Endothelial cell of umbilical vein (primary cell): ENCODE results near the gene RSRC1. TPM values are rescaled to one million over a fixed set of nuclear protein-coding genes. Genes with fewer than 3 reads are reported as not detected.

ENCODE experiments used
- BruUV-seq: library from RNA; stranded (reverse); fragments of 400-500 nt; replicated peaks from 2 replicates; lab custom pipeline; 2021; lab: Mats Ljungman, UMichigan
- CTCF ChIA-PET: fragments of 300-600, 350-600 bp; sonication (Branson Sonifier 250); formaldehyde crosslinking; loops from one replicate; lab custom pipeline; 2021; ENCODE audit warnings: antibody characterized with exemption, inconsistent platforms; lab: Charles Lee
- POLR2A ChIA-PET: fragments of 300-600, 350-600 bp; sonication (Branson Sonifier 250); formaldehyde crosslinking; loops from one replicate; lab custom pipeline; 2021; ENCODE audit warnings: antibody characterized with exemption, inconsistent platforms; lab: Charles Lee
- DNase-seq: peaks from one replicate; pipeline ENCODE4 v3.0.0-alpha.2; 2011; ENCODE audit warnings: low read depth, low spot score
- FAIRE-seq: peaks from 2 replicates; lab custom pipeline; 2011; peaks lifted over from hg19 to GRCh38; lab: Jason Lieb, UNC
- H2AFZ ChIP-seq: 2 replicates; pipeline ENCODE4 v1.6.0; 2012; ENCODE audit warnings: low read depth, low read length, control low read depth, inconsistent platforms
- H3K27ac ChIP-seq: 2 replicates; pipeline ENCODE4 v1.5.1; 2011; ENCODE audit warnings: low read depth, mild to moderate bottlenecking, control low read depth, low read length, moderate library complexity; ENCODE audit not compliant: insufficient read depth
- H3K27me3 ChIP-seq, 2 experiments: 2 replicates each; pipeline versions ENCODE4 v1.6.0 to v1.6.1; 2011; ENCODE audit warnings: low read length in 2 of 2, mixed read lengths in 1 of 2; ENCODE audit not compliant: control insufficient read depth in 2 of 2, insufficient read depth in 2 of 2
- H3K36me3 ChIP-seq, 2 experiments: 2 replicates in 1 of 2; 3 replicates in 1 of 2; pipeline ENCODE4 v1.5.1; 2011; ENCODE audit warnings: low read length in 2 of 2, mild to moderate bottlenecking in 1 of 2, moderate library complexity in 1 of 2; ENCODE audit not compliant: control insufficient read depth in 2 of 2, insufficient read depth in 2 of 2; ENCODE audit errors: extremely low read depth in 1 of 2
- H3K4me1 ChIP-seq: 3 replicates; pipeline ENCODE4 v1.5.1; 2011; ENCODE audit warnings: mild to moderate bottlenecking, low read length; ENCODE audit not compliant: control insufficient read depth, insufficient read depth; ENCODE audit errors: extremely low read depth
- H3K4me2 ChIP-seq: 2 replicates; pipeline ENCODE4 v1.6.1; 2011; ENCODE audit warnings: low read length, control low read depth, mixed read lengths; ENCODE audit not compliant: insufficient read depth
- H3K4me3 ChIP-seq, 3 experiments: fragments of 200-600 bp in 1 of 3; sonication (generic), shearing (Covaris generic) in 1 of 3; replicated peaks in 1 of 3; 2 replicates each; pipeline ENCODE4 v1.5.1; 2011 to 2016; ENCODE audit warnings: control low read depth in 3 of 3, low read length in 3 of 3, mild to moderate bottlenecking in 2 of 3, inconsistent platforms in 1 of 3, low read depth in 1 of 3, moderate library complexity in 1 of 3; ENCODE audit not compliant: insufficient read depth in 1 of 3
- H3K79me2 ChIP-seq: 2 replicates; pipeline ENCODE4 v1.6.0; 2012; ENCODE audit warnings: low read length, inconsistent platforms; ENCODE audit not compliant: control insufficient read depth, insufficient read depth
- H3K9ac ChIP-seq: replicated peaks from 2 replicates; pipeline ENCODE3; 2011; ENCODE audit warnings: low read length, control low read depth; ENCODE audit not compliant: insufficient read depth; ENCODE audit errors: extremely low read depth
- H3K9me1 ChIP-seq: replicated peaks from 3 replicates; pipeline ENCODE4 v1.6.0; 2011; ENCODE audit warnings: mild to moderate bottlenecking, low read length; ENCODE audit not compliant: control insufficient read depth, insufficient read depth; ENCODE audit errors: extremely low read depth
- H3K9me3 ChIP-seq: replicated peaks from 2 replicates; pipeline ENCODE4 v1.5.1; 2012; ENCODE audit warnings: low read length, inconsistent platforms; ENCODE audit not compliant: control insufficient read depth, insufficient read depth
- H4K20me1 ChIP-seq: replicated peaks from 2 replicates; pipeline ENCODE3; 2011; ENCODE audit warnings: mild to moderate bottlenecking, low read length; ENCODE audit not compliant: control insufficient read depth, insufficient read depth; ENCODE audit errors: extremely low read depth
- CTCF ChIP-seq, 2 donors: IDR thresholded peaks; 1 replicate in 1 of 2; 2 replicates in 1 of 2; pipeline ENCODE4 v1.5.1; 2011; ENCODE audit warnings: low read length in 2 of 2, mild to moderate bottlenecking in 2 of 2, moderate library complexity in 2 of 2, control low read depth in 1 of 2, inconsistent platforms in 1 of 2, low read depth in 1 of 2; ENCODE audit not compliant: insufficient read depth in 1 of 2; ENCODE audit errors: extremely low read depth in 1 of 2
- EZH2 ChIP-seq: IDR thresholded peaks from 2 replicates; pipeline ENCODE4 v1.6.1; 2012; ENCODE audit warnings: borderline replicate concordance, low read depth, mild to moderate bottlenecking, moderate library complexity, low read length, inconsistent platforms; ENCODE audit not compliant: severe bottlenecking
- FOS ChIP-seq: IDR thresholded peaks from 2 replicates; pipeline ENCODE4 v1.6.1; 2011; ENCODE audit warnings: mild to moderate bottlenecking, low read length, moderate library complexity, borderline replicate concordance; ENCODE audit not compliant: insufficient read depth
- GATA2 ChIP-seq: IDR thresholded peaks from 2 replicates; pipeline ENCODE4 v1.7.0; 2011; ENCODE audit warnings: low read depth, mild to moderate bottlenecking, moderate library complexity, mixed read lengths, low read length; ENCODE audit not compliant: insufficient read length, insufficient read depth
- JUN ChIP-seq: IDR thresholded peaks from 2 replicates; pipeline ENCODE4 v1.6.1; 2011; ENCODE audit warnings: borderline replicate concordance, low read depth; ENCODE audit not compliant: insufficient read length, insufficient read depth
- MYC ChIP-seq: IDR thresholded peaks from one replicate; pipeline ENCODE4 v1.6.1; 2011; ENCODE audit warnings: mild to moderate bottlenecking, low read depth, low read length
- POLR2A ChIP-seq: IDR thresholded peaks from 2 replicates; pipeline ENCODE4 v1.6.1; 2012; ENCODE audit warnings: low read depth, mild to moderate bottlenecking, control low read depth, low read length
- POLR2AphosphoS5 ChIP-seq: IDR thresholded peaks from 2 replicates; pipeline ENCODE4 v1.6.1; 2012; ENCODE audit warnings: low read depth, mild to moderate bottlenecking, control low read depth, low read length, moderate library complexity; ENCODE audit not compliant: insufficient read depth
- dilution Hi-C: fragments of 300-500 bp; cut with MboI; formaldehyde crosslinking; loops from one replicate; pipeline ENCODE4 v1.15.0; 2019; ENCODE audit warnings: low sequenced_read_pairs; ENCODE audit not compliant: extremely low pct_ligation_motif_present
- intact Hi-C: fragments of 100-400 bp; cut with micrococcal nuclease; formaldehyde crosslinking; loops from one replicate; pipeline ENCODE4 v1.10.0; 2022
- polyA plus RNA-seq, 4 experiments: library from polyadenylated mRNA; depleted of rRNA in 3 of 4; stranded (reverse) in 3 of 4; unstranded in 1 of 4; fragments of >200 nt; gene quantifications; 2 replicates each; pipeline versions ENCODE4 v1.2.1 to v1.2.3, GENCODE V29; 2011 to 2012; ENCODE audit warnings: missing spikeins in 1 of 4
- total RNA-seq: library from RNA; stranded (reverse); gene quantifications from 2 replicates; pipeline ENCODE4 v1.2.3, GENCODE V29; 2021
- TF ChIP-seq, protein P1 (sequence below): IDR thresholded peaks from 2 replicates; pipeline ENCODE4 v1.6.1; 2011; ENCODE audit not compliant: insufficient read depth, insufficient read length

Gene RSRC1
- total and polyA plus RNA-seq, 2 donors (not counting 3 experiments of a cell fraction or from before 2014, with no cell fraction given): 1.8 to 25.4 TPM

GRCh38 chr3:158453004-158453403 lies 343.1 kb downstream of the RSRC1 start:
- H2AFZ ChIP-seq: no peak overlapping the region
- H3K4me2 ChIP-seq: no peak overlapping the region
- no peak for FAIRE-seq
- H3K9ac ChIP-seq: no peak overlapping the region
- BruUV-seq: no TSS peak
- no peaks in the 10 kb centered on the region for H3K4me1 ChIP-seq
- H3K4me3 ChIP-seq: no peak overlapping the region
- no peaks in the 10 kb centered on the region for H3K9me1 ChIP-seq
- H3K79me2 ChIP-seq: no peaks in the 10 kb centered on the region
- TF ChIP-seq MYC (no peak), GATA2 (no peak), EZH2 (no peak)
- ChIA-PET POLR2A (no interaction called here), CTCF (interaction anchor here (1.1 kb wide), 1 partner anchor 19 kb away, joined by 5 read pairs; no protein-coding TSS in a partner anchor)
- H3K27me3 ChIP-seq: no peaks in the 10 kb centered on the region
- H3K9me3 ChIP-seq: no peaks in the 10 kb centered on the region
- H3K36me3 ChIP-seq: no peaks in the 10 kb centered on the region
- no peak overlapping the region for H3K27ac ChIP-seq
- DNase-seq: no peak
- intact Hi-C loops (no loop called here), dilution Hi-C loops (no loop called here)
- H4K20me1 ChIP-seq: no peaks in the 10 kb centered on the region

GRCh38 chr3:158453865-158454264 lies 344.0 kb downstream of the RSRC1 start:
- no peaks in the 10 kb centered on the region for H3K36me3 ChIP-seq
- no peak overlapping the region for H3K27ac ChIP-seq
- no TSS peak for BruUV-seq
- no peaks in the 10 kb centered on the region for H3K9me3 ChIP-seq
- H3K79me2 ChIP-seq: no peaks in the 10 kb centered on the region
- H3K9me1 ChIP-seq: no peaks in the 10 kb centered on the region
- H2AFZ ChIP-seq: no peak overlapping the region
- ChIA-PET CTCF (interaction anchor here (1.1 kb wide), 1 partner anchor 20 kb away, joined by 5 read pairs; no protein-coding TSS in a partner anchor), POLR2A (no interaction called here)
- TF ChIP-seq POLR2A (no peak), POLR2AphosphoS5 (no peak), FOS (no peak), JUN (no peak), CTCF (IDR thresholded peaks at IDR 0.05; ENCODE audit: extremely low read depth in 1 of 2, insufficient read depth in 1 of 2, low read depth in 1 of 2, low read length in 2 of 2) (no peak), GATA2 (no peak)
- TF ChIP-seq, protein P1, sequence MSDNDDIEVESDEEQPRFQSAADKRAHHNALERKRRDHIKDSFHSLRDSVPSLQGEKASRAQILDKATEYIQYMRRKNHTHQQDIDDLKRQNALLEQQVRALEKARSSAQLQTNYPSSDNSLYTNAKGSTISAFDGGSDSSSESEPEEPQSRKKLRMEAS: no peak
- H3K4me2 ChIP-seq: no peak overlapping the region
- H3K9ac ChIP-seq: no peak overlapping the region
- intact Hi-C loops: no loop called here
- no peaks in the 10 kb centered on the region for H3K27me3 ChIP-seq
- H3K4me3 ChIP-seq: no peak overlapping the region
- dilution Hi-C loops: no loop called here
- FAIRE-seq: no peak
- H3K4me1 ChIP-seq: no peaks in the 10 kb centered on the region
- H4K20me1 ChIP-seq: no peaks in the 10 kb centered on the region
- DNase-seq: no peak
